NT2/D1 (cell line): ENCODE measurements around the gene FBXO21.

Experiments
- DNase-seq: peaks from one replicate; pipeline ENCODE4 v3.0.0-alpha.2; 2011; ENCODE audit warnings: low read depth, low spot score
- H3K27me3 ChIP-seq: 2 replicates; pipeline ENCODE4 v1.6.0; 2011; ENCODE audit warnings: mild to moderate bottlenecking; ENCODE audit not compliant: insufficient read length, insufficient read depth
- H3K36me3 ChIP-seq: 2 replicates; pipeline ENCODE4 v1.6.1; 2011; ENCODE audit warnings: mild to moderate bottlenecking, low read length, mixed read lengths; ENCODE audit not compliant: insufficient read depth, insufficient read length
- H3K4me1 ChIP-seq: 2 replicates; pipeline ENCODE4 v1.5.1; 2011; ENCODE audit not compliant: insufficient read depth, insufficient read length
- H3K4me3 ChIP-seq: 2 replicates; pipeline ENCODE4 v1.5.1; 2011; ENCODE audit warnings: low read depth; ENCODE audit not compliant: insufficient read length
- H3K9ac ChIP-seq: 2 replicates; pipeline ENCODE4 v1.6.0; 2011; ENCODE audit warnings: low read depth; ENCODE audit not compliant: insufficient read length
- H3K9me3 ChIP-seq: 2 replicates; pipeline ENCODE4 v1.5.1; 2011; ENCODE audit warnings: mild to moderate bottlenecking, low read length; ENCODE audit not compliant: insufficient read depth
- SUZ12 ChIP-seq: IDR thresholded peaks from 2 replicates; pipeline ENCODE4 v1.6.1; 2011; ENCODE audit not compliant: insufficient read length, insufficient read depth; ENCODE audit errors: extremely low read depth
- YY1 ChIP-seq: IDR thresholded peaks from 2 replicates; pipeline ENCODE4 v1.6.1; 2011; ENCODE audit not compliant: insufficient read length, insufficient read depth
- ZNF274 ChIP-seq: IDR thresholded peaks from 2 replicates; pipeline ENCODE4 v1.6.1; 2011; ENCODE audit warnings: mild to moderate bottlenecking, low read depth, low read length

Gene FBXO21

GRCh38 chr12:117129391-117129790 lies 60.9 kb downstream of the FBXO21 start:
- H3K36me3 ChIP-seq, result no peaks in the 10 kb centered on the region
- no peak overlapping the region for H3K9ac ChIP-seq
- peaks cover 11% of the 10 kb centered on the region for H3K4me1 ChIP-seq
- no peak overlapping the region for H3K4me3 ChIP-seq
- H3K9me3 ChIP-seq, result peaks cover 25% of the 10 kb centered on the region
- TF ChIP-seq ZNF274 (no peak), YY1 (no peak), SUZ12 (no peak)
- no peak for DNase-seq
- no peaks in the 10 kb centered on the region for H3K27me3 ChIP-seq

- Histone ChIP-seq H3K36me3 (no peaks in the 10 kb centered on the region), H3K4me1 (peaks cover 11% of the 10 kb centered on the region), H3K9me3 (peaks cover 25% of the 10 kb centered on the region), H3K27me3 (no peaks in the 10 kb centered on the region), H3K9ac (no peak overlapping the region), H3K4me3 (no peak overlapping the region)
- no peak for DNase-seq
- TF ChIP-seq SUZ12 (no peak), YY1 (no peak), ZNF274 (no peak)
Measured at GRCh38 chr12:117127933-117128823, 62.1 kb downstream of the FBXO21 start.

GRCh38 chr12:117126335-117126734 lies 63.9 kb downstream of the FBXO21 start:
- H3K4me3 ChIP-seq, result no peak overlapping the region
- no peaks in the 10 kb centered on the region for H3K27me3 ChIP-seq
- no peak overlapping the region for H3K9ac ChIP-seq
- peaks cover 11% of the 10 kb centered on the region for H3K4me1 ChIP-seq
- TF ChIP-seq SUZ12, result no peak
- no peak for TF ChIP-seq ZNF274
- no peak for TF ChIP-seq YY1
- DNase-seq, result no peak
- H3K9me3 ChIP-seq, result peaks cover 25% of the 10 kb centered on the region
- H3K36me3 ChIP-seq, result no peaks in the 10 kb centered on the region

GRCh38 chr12:117125767-117126166 lies 64.5 kb downstream of the FBXO21 start:
- TF ChIP-seq YY1 (no peak), SUZ12 (no peak), ZNF274 (no peak)
- Histone ChIP-seq H3K9ac (no peak overlapping the region), H3K27me3 (no peaks in the 10 kb centered on the region), H3K9me3 (peaks cover 25% of the 10 kb centered on the region), H3K4me1 (peaks cover 11% of the 10 kb centered on the region), H3K36me3 (no peaks in the 10 kb centered on the region), H3K4me3 (no peak overlapping the region)
- DNase-seq, result no peak

GRCh38 chr12:117125272-117125613 lies 65.0 kb downstream of the FBXO21 start:
- DNase-seq, result no peak
- H3K4me3 ChIP-seq, result no peak overlapping the region
- no peak overlapping the region for H3K9ac ChIP-seq
- H3K36me3 ChIP-seq, result no peaks in the 10 kb centered on the region
- TF ChIP-seq SUZ12 (no peak), ZNF274 (no peak), YY1 (no peak)
- no peaks in the 10 kb centered on the region for H3K27me3 ChIP-seq
- peaks cover 6% of the 10 kb centered on the region for H3K4me1 ChIP-seq
- H3K9me3 ChIP-seq, result peaks cover 25% of the 10 kb centered on the region

GRCh38 chr12:117124421-117125271 lies 65.6 kb downstream of the FBXO21 start:
- no peak for DNase-seq
- Histone ChIP-seq H3K4me3 (no peak overlapping the region), H3K9me3 (peaks cover 25% of the 10 kb centered on the region), H3K9ac (no peak overlapping the region), H3K36me3 (no peaks in the 10 kb centered on the region), H3K27me3 (no peaks in the 10 kb centered on the region), H3K4me1 (peaks cover 4% of the 10 kb centered on the region)
- TF ChIP-seq SUZ12, result no peak
- TF ChIP-seq YY1, result no peak
- TF ChIP-seq ZNF274, result no peak

GRCh38 chr12:117121441-117121840 lies 68.8 kb downstream of the FBXO21 start:
- Histone ChIP-seq H3K9ac (no peak overlapping the region), H3K4me3 (no peak overlapping the region), H3K4me1 (peaks cover 6% of the 10 kb centered on the region), H3K9me3 (no peaks in the 10 kb centered on the region), H3K27me3 (no peaks in the 10 kb centered on the region), H3K36me3 (no peaks in the 10 kb centered on the region)
- DNase-seq, result no peak
- no peak for TF ChIP-seq YY1
- TF ChIP-seq SUZ12, result no peak
- TF ChIP-seq ZNF274, result no peak
